BE2C (cell line): ENCODE measurements around the gene CYYR1. TPM values are rescaled to one million over a fixed set of nuclear protein-coding genes. Genes with fewer than 3 reads are reported as not detected.

Experiments
- DNase-seq: peaks from one replicate; pipeline ENCODE4 v3.0.0-alpha.2; 2020
- H3K27me3 ChIP-seq: fragments of 250-450 bp; sonication (Bioruptor Pico); 2 replicates; pipeline ENCODE4 v1.5.1; 2020; ENCODE audit warnings: mild to moderate bottlenecking
- H3K36me3 ChIP-seq: fragments of 250-450 bp; sonication (Bioruptor Pico); 2 replicates; pipeline ENCODE4 v1.5.1; 2020; ENCODE audit warnings: mild to moderate bottlenecking
- H3K4me1 ChIP-seq: fragments of 250-450 bp; sonication (Bioruptor Pico); 2 replicates; pipeline ENCODE4 v1.5.1; 2020
- H3K4me3 ChIP-seq: 2 replicates; pipeline ENCODE4 v1.5.1; 2011; ENCODE audit warnings: low read depth, low read length
- H3K9me3 ChIP-seq: fragments of 250-450 bp; sonication (Bioruptor Pico); 2 replicates; pipeline ENCODE4 v1.5.1; 2020
- polyA plus RNA-seq: library from polyadenylated mRNA; unstranded; fragments of >200 nt; gene quantifications from one replicate; pipeline ENCODE4 v1.2.1, GENCODE V29; 2012; ENCODE audit warnings: low read depth, missing spikeins; ENCODE audit not compliant: insufficient read length, insufficient read depth
- TF ChIP-seq, protein P1 (sequence below): IDR thresholded peaks from 2 replicates; pipeline ENCODE4 v1.5.1; 2012; ENCODE audit warnings: mild to moderate bottlenecking, low read depth, low read length

CYYR1 gene
- not detected for polyA plus RNA-seq

DNA sequence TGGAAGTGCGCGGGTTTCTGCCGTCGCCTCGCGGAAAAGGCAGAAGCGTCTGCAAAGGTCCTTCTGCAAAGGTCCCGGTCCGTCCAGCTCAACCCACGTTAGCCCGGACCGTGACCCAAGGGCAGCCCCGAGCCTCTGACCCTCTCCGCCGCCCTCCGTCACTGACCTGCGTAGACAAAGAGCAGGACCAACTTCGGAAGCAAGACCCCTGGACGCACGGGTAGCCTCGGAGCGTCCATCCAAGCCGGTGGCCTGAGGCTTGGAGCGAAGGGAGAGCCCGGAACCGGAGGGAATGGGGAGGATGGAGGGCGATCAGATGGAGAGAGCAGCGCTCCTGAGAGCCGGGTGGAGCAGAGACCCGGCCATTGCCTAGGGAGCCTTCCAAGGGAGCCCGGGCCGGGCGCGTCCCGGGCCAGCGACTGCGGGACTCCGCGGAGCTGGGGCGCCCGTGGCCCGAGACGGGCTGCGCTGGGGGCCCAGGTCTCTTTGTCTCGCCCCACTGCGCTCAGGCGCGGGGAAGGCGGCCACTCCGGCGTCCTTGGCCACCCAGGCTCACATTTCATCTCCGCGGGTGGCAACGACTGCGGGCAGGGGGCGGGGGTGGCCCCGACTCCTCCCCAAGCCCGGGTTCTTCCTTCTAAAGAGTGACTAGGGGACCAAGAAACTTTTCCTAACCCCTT is at the start of gene CYYR1:
TSS of gene CYYR1 (minus strand) at position 585 of the 680 bp plus-strand sequence. CDS start at position 239, 346 bp downstream.
- no peak for DNase-seq
- no peak within 1 kb of the TSS for H3K4me3 ChIP-seq
- TF ChIP-seq, protein P1, sequence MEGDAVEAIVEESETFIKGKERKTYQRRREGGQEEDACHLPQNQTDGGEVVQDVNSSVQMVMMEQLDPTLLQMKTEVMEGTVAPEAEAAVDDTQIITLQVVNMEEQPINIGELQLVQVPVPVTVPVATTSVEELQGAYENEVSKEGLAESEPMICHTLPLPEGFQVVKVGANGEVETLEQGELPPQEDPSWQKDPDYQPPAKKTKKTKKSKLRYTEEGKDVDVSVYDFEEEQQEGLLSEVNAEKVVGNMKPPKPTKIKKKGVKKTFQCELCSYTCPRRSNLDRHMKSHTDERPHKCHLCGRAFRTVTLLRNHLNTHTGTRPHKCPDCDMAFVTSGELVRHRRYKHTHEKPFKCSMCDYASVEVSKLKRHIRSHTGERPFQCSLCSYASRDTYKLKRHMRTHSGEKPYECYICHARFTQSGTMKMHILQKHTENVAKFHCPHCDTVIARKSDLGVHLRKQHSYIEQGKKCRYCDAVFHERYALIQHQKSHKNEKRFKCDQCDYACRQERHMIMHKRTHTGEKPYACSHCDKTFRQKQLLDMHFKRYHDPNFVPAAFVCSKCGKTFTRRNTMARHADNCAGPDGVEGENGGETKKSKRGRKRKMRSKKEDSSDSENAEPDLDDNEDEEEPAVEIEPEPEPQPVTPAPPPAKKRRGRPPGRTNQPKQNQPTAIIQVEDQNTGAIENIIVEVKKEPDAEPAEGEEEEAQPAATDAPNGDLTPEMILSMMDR: no peak
- H3K36me3 ChIP-seq: no peaks in the 10 kb centered on the region
- H3K27me3 ChIP-seq: no peaks in the 10 kb centered on the region
- H3K4me1 ChIP-seq: no peaks in the 10 kb centered on the region
- no peaks in the 10 kb centered on the region for H3K9me3 ChIP-seq

DNA sequence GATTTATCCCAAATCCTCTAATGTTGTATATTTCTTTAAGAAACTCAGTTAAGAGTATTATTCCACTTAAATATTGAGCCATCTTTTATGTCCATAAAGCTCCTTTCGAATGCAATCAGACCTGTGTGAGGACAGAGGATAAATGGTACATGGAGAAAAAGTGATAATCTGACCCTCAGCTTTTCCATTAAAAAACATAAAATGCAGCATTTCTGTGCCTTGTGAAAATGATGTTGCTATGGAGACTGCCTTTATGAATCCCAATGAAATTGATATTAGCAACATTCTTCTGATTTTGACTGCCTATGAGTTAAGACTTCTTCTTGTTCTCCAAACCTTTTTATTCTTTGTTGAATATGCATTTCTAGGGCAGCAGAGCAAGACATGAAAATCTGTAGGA is 44.1 kb upstream of the CYYR1 start:
- TF ChIP-seq, protein P1: no peak
- Histone ChIP-seq H3K4me1 (no peaks in the 10 kb centered on the region), H3K9me3 (no peaks in the 10 kb centered on the region), H3K36me3 (no peaks in the 10 kb centered on the region), H3K4me3 (no peak overlapping the region), H3K27me3 (no peaks in the 10 kb centered on the region)
- no peak for DNase-seq

DNA sequence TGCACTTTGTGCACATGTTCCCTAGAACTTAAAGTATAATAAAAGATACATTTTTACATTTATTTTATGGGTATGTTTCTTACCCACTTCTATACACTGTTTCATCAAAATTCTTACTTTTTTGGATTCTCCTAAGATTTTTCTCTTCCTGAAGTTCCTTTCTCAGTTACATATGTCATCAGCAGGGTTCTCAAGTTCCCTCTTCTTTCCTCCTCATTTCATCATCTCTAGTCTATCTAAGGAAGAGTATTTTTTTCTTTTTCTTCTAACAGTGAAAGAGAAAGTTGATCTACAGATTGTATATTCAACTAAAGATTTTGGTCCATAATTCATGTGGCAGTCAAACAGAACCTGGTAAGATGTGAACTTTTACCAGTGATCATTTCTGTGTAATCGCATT is 41.2 kb upstream of the CYYR1 start:
- Histone ChIP-seq H3K4me3 (no peak overlapping the region), H3K27me3 (no peaks in the 10 kb centered on the region), H3K4me1 (no peaks in the 10 kb centered on the region), H3K9me3 (no peaks in the 10 kb centered on the region), H3K36me3 (no peaks in the 10 kb centered on the region)
- no peak for DNase-seq
- TF ChIP-seq, protein P1: no peak

DNA sequence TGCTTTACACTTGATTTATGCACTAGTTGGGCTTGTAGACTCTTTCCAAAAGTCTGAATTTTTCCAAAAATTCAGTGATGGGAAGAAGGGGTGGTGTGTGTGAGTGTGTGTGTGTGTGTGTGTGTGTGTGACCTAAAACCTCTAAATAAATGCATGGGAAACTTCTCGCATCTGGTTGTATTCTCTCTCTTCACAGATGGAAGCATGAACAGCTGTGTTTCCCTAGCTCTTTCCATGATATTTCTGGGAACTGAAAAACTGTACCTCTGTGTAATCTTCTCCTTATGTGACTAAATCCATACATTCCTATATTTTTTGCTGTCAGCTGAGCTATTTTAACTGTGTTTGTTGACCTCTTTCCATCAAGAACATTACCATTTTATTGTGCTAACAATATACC is 26.2 kb upstream of the CYYR1 start:
- H3K4me1 ChIP-seq: no peaks in the 10 kb centered on the region
- no peak overlapping the region for H3K4me3 ChIP-seq
- no peak for DNase-seq
- no peaks in the 10 kb centered on the region for H3K9me3 ChIP-seq
- H3K27me3 ChIP-seq: no peaks in the 10 kb centered on the region
- TF ChIP-seq, protein P1: no peak
- no peaks in the 10 kb centered on the region for H3K36me3 ChIP-seq

DNA sequence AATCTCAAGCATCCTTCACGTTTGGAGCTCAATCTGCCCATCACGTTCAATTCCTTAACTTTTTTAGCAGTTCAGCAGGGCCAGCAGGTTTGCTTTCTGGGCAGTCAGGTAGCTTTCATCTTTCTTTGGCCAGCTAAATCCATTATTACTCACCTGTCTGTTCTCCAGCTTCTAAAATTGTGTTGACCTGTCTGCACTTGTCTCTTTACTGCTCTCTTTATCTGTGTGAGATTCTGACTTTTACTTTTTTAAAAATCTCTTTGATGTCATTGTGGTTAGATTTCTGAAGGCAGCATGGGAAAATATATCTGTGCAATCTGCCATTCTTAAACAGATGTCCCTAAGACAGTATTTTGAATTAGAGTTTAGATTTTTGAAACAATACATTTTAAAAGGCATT is 24.9 kb upstream of the CYYR1 start:
- Histone ChIP-seq H3K9me3 (no peaks in the 10 kb centered on the region), H3K4me3 (no peak overlapping the region), H3K27me3 (no peaks in the 10 kb centered on the region), H3K4me1 (peaks cover 6% of the 10 kb centered on the region; the same call in 1 of the 2 replicates), H3K36me3 (no peaks in the 10 kb centered on the region)
- DNase-seq: no peak
- TF ChIP-seq, protein P1: no peak

DNA sequence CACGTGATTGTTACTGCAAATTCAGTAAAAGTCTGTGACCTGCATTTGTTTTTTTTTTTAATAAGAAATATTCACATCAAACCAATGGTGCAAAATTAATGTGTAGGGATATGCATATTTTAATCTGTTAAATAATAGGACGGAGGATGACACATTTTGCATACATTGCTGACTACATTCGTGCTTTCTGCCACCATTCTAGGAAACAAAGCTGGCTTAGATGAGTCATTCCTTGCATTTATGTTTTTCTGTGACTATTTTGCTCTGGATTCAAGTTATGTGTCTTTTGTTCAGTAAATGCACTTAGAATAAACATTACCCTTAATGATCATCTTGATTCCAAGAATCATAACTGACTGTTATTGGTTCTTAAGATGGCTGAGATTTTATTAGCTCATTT is 23.9 kb upstream of the CYYR1 start:
- no peak overlapping the region for H3K4me3 ChIP-seq
- H3K27me3 ChIP-seq: no peaks in the 10 kb centered on the region
- DNase-seq: no peak
- TF ChIP-seq, protein P1: no peak
- no peaks in the 10 kb centered on the region for H3K9me3 ChIP-seq
- H3K4me1 ChIP-seq: peaks cover 6% of the 10 kb centered on the region; the same call in 1 of the 2 replicates
- no peaks in the 10 kb centered on the region for H3K36me3 ChIP-seq
